Measurements from ENCODE around the gene RPL7L1.

The RPL7L1 gene

GRCh38 chr6:42879372-42880239, at the start of gene RPL7L1:
Gene RPL7L1, plus strand, starts transcription at chr6:42879616. Its CDS starts 295 bp downstream, at chr6:42879911.
- DNase-seq = peak; percentile 95
- TF ChIP-seq, protein P1, sequence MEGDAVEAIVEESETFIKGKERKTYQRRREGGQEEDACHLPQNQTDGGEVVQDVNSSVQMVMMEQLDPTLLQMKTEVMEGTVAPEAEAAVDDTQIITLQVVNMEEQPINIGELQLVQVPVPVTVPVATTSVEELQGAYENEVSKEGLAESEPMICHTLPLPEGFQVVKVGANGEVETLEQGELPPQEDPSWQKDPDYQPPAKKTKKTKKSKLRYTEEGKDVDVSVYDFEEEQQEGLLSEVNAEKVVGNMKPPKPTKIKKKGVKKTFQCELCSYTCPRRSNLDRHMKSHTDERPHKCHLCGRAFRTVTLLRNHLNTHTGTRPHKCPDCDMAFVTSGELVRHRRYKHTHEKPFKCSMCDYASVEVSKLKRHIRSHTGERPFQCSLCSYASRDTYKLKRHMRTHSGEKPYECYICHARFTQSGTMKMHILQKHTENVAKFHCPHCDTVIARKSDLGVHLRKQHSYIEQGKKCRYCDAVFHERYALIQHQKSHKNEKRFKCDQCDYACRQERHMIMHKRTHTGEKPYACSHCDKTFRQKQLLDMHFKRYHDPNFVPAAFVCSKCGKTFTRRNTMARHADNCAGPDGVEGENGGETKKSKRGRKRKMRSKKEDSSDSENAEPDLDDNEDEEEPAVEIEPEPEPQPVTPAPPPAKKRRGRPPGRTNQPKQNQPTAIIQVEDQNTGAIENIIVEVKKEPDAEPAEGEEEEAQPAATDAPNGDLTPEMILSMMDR (IDR thresholded peaks at IDR 0.05; ENCODE audit: low read depth, low read length) = 0 out of 2 replicates have a peak, but pooled peaks have one; percentile 32
- Histone ChIP-seq H3K4me3 (ENCODE audit: low read depth, low read length) (peak within 1 kb of the TSS; percentile 99), H3K27me3 (ENCODE audit: insufficient read depth, low read depth, severe bottlenecking) (no peaks in the 10 kb centered on the region), H3K27ac (peak within 1 kb of the TSS; percentile 94), H3K36me3 (peaks cover 44% of the 10 kb centered on the region), H3K9me3 (ENCODE audit: severe bottlenecking) (no peaks in the 10 kb centered on the region)

DNA sequence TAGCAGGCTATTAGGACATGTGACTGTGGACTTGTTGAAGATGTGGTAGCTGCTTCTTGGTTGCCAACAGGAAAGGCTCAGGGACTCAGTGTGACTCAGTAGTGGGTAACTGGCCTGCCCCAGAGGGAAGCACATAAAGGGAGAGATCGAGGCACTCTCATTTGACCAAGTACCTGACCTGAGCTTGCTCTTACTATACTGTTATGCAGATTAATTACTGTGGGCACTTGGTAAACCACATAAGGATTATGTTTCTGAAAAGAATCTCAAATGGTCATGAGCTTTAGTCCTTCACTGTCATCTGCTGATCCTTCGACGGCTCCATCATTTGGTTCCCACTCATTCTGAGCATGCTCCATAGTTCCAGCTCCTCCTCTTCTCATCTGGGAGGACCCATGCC, 48.2 kb upstream of the RPL7L1 start:
- no peak for DNase-seq
- H3K27ac ChIP-seq = no peak overlapping the region
- TF ChIP-seq, protein P1 (IDR thresholded peaks at IDR 0.05; ENCODE audit: low read depth, low read length) = no peak
- peaks cover 39% of the 10 kb centered on the region for H3K36me3 ChIP-seq
- no peak overlapping the region for H3K4me3 ChIP-seq (ENCODE audit: low read depth, low read length)
- no peaks in the 10 kb centered on the region for H3K27me3 ChIP-seq (ENCODE audit: insufficient read depth, low read depth, severe bottlenecking)
- H3K9me3 ChIP-seq (ENCODE audit: severe bottlenecking) = no peaks in the 10 kb centered on the region

DNA sequence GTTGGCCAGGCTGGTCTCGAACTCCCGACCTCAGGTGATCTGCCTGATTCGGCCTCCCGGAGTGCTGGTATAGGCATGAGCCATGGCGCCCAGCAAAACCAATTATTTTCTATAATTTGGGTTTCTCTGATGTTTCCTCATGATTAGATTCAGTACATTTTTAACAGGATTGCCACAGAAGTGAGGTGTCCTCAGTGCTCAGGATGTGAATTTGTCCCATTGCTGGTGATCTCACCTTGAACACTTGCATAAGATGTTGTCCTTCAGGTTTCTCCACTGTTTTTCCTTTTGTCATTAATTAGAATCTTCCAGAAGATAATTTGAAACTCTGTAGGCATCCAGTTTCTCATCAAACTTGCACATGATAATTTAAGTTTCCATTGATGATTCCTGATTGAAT, 45.4 kb upstream of the RPL7L1 start:
- Histone ChIP-seq H3K9me3 (ENCODE audit: severe bottlenecking) (no peaks in the 10 kb centered on the region), H3K4me3 (ENCODE audit: low read depth, low read length) (no peak overlapping the region), H3K27me3 (ENCODE audit: insufficient read depth, low read depth, severe bottlenecking) (no peaks in the 10 kb centered on the region), H3K36me3 (peaks cover 23% of the 10 kb centered on the region), H3K27ac (no peak overlapping the region)
- DNase-seq = no peak
- TF ChIP-seq, protein P1 (IDR thresholded peaks at IDR 0.05; ENCODE audit: low read depth, low read length) = no peak

GRCh38 chr6:42841844-42842584, 37.4 kb upstream of the RPL7L1 start:
- no peaks in the 10 kb centered on the region for H3K27me3 ChIP-seq (ENCODE audit: insufficient read depth, low read depth, severe bottlenecking)
- TF ChIP-seq, protein P1 (IDR thresholded peaks at IDR 0.05; ENCODE audit: low read depth, low read length) = no peak
- peaks cover 5% of the 10 kb centered on the region; the same call in 1 of the 2 replicates for H3K36me3 ChIP-seq
- no peak overlapping the region for H3K4me3 ChIP-seq (ENCODE audit: low read depth, low read length)
- no peaks in the 10 kb centered on the region for H3K9me3 ChIP-seq (ENCODE audit: severe bottlenecking)
- DNase-seq = peak; percentile 34
- no peak overlapping the region for H3K27ac ChIP-seq

DNA sequence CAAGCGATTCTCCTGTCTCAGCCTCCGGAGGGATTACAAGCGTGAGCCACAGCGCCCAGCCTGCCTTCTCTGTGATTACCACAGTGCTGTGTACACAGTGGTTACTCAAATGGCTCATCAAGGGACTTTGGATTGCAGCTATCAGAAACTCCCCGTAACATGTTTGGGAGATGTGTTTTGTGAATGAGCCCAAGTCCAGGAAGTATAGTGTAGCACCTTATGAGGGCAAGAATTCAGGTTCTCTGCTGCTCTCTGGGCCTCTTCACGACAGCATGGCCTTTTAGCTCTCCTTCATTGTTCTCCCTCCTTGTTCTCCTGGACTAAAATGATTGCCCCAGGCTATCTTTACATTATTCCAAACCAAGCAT, 34.1 kb upstream of the RPL7L1 start:
- peaks cover 5% of the 10 kb centered on the region; the same call in 1 of the 2 replicates for H3K36me3 ChIP-seq
- no peaks in the 10 kb centered on the region for H3K9me3 ChIP-seq (ENCODE audit: severe bottlenecking)
- no peak overlapping the region for H3K27ac ChIP-seq
- no peak overlapping the region for H3K4me3 ChIP-seq (ENCODE audit: low read depth, low read length)
- TF ChIP-seq, protein P1 (IDR thresholded peaks at IDR 0.05; ENCODE audit: low read depth, low read length) = no peak
- peak; percentile 32 for DNase-seq
- no peaks in the 10 kb centered on the region for H3K27me3 ChIP-seq (ENCODE audit: insufficient read depth, low read depth, severe bottlenecking)

All from WERI-Rb-1 (cell line).